Endodermal cell (in vitro differentiated cells): ENCODE results near the gene ACBD3. TPM values are rescaled to one million over a fixed set of nuclear protein-coding genes. Genes with fewer than 3 reads are reported as not detected.
"Not testable (repeated sequence)": the region's sequence is repeated elsewhere in the genome, so short reads cannot be mapped to it uniquely, and the experiment has no call there.

Source experiments
- DNase-seq: peaks from one replicate; pipeline ENCODE4 v3.0.0-alpha.2; 2017
- H3K27ac ChIP-seq: 2 replicates; pipeline ENCODE4 v1.5.1; 2013; ENCODE audit warnings: mild to moderate bottlenecking, low read depth, low read length, moderate library complexity
- H3K27me3 ChIP-seq: 2 replicates; pipeline ENCODE4 v1.6.1; 2013; ENCODE audit warnings: mild to moderate bottlenecking, low read length, moderate library complexity; ENCODE audit not compliant: insufficient read depth, control insufficient read depth, poor library complexity, severe bottlenecking
- H3K36me3 ChIP-seq: 2 replicates; pipeline ENCODE4 v1.7.0; 2013; ENCODE audit warnings: mild to moderate bottlenecking, low read length, moderate library complexity; ENCODE audit not compliant: control insufficient read depth, insufficient read depth
- H3K4me1 ChIP-seq: one replicate; pipeline ENCODE4 v1.7.0; 2013; ENCODE audit warnings: low read length; ENCODE audit not compliant: control insufficient read depth, insufficient read depth
- H3K4me3 ChIP-seq: 2 replicates; pipeline ENCODE4 v1.5.1; 2013; ENCODE audit warnings: mild to moderate bottlenecking, low read length, moderate library complexity
- H3K9ac ChIP-seq: 2 replicates; pipeline ENCODE4 v1.6.1; 2013; ENCODE audit warnings: mild to moderate bottlenecking, low read length, moderate library complexity; ENCODE audit not compliant: poor library complexity, severe bottlenecking; ENCODE audit errors: extremely low read depth
- H3K9me3 ChIP-seq: 2 replicates; pipeline ENCODE4 v1.6.1; 2013; ENCODE audit warnings: mild to moderate bottlenecking, low read length, moderate library complexity; ENCODE audit not compliant: control insufficient read depth
- H3K27ac Mint-ChIP-seq: 2 replicates; pipeline ENCODE4 v1.8.0; 2020; ENCODE audit warnings: mixed read lengths
- H3K27me3 Mint-ChIP-seq: 2 replicates; pipeline ENCODE4 v1.8.0; 2021; ENCODE audit warnings: mild to moderate bottlenecking, mixed read lengths; ENCODE audit not compliant: insufficient read depth
- H3K36me3 Mint-ChIP-seq: 2 replicates; pipeline ENCODE4 v1.8.0; 2020; ENCODE audit warnings: low read depth, mixed read lengths
- H3K4me1 Mint-ChIP-seq: 2 replicates; pipeline ENCODE4 v1.8.0; 2020; ENCODE audit warnings: mixed read lengths
- H3K4me3 Mint-ChIP-seq: 2 replicates; pipeline ENCODE4 v1.8.0; 2020; ENCODE audit warnings: mild to moderate bottlenecking, moderate library complexity, mixed read lengths
- H3K9me3 Mint-ChIP-seq: 2 replicates; pipeline ENCODE4 v1.8.0; 2020; ENCODE audit warnings: mild to moderate bottlenecking, mixed read lengths
- WGBS, 2 experiments: methylation state at CpG; one replicate each; pipeline versions ENCODE4 v1.1.5 to v1.1.7; 2013; ENCODE audit warnings: missing lambda C conversion rate in 2 of 2, mixed read lengths in 1 of 2; ENCODE audit not compliant: insufficient coverage in 1 of 2, insufficient read length in 1 of 2; 5-methylcytosine and 5-hydroxymethylcytosine counted together
- total RNA-seq, 2 donors: library from RNA; stranded (reverse); fragmentation: NEBNext Ultra II Directional in 1 of 2; extraction: Animal tissue kit (Norgen Biotek cat#: 25700) in 1 of 2; gene quantifications; 2 replicates in 1 of 2; 3 replicates in 1 of 2; pipeline ENCODE4 v1.2.1, GENCODE V29; 2021
- TF ChIP-seq, protein P1 (sequence below): fragments of 200-600 bp; sonication (generic); conservative IDR thresholded peaks from 2 replicates; pipeline ENCODE4 v1.5.0; 2021; ENCODE audit warnings: antibody characterized with exemption, mild to moderate bottlenecking

The ACBD3 gene
- total RNA-seq, 2 donors from 2014 or later, result 34.8 to 48.0 TPM

DNA sequence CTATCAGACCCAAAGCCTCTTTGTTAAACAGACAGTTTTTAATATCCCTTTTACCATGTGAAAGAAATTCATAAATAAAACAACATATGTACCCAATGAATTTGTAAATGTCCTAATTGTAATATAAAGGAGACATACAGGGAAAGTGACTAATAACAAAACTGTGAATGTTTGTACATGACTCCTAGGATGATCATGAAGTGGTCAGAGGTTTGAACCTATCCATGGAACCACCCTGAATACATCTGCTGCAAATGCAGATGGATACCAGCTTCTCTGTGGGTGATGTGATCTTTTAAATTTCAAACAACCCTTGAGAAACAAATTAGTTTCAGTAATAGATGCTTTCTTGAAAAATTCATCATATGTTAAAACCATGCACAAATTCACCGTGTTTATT lies 16.7 kb upstream of the ACBD3 start:
- no peaks in the 10 kb centered on the region for H3K9me3 ChIP-seq
- H3K36me3 Mint-ChIP-seq, result no peaks in the 10 kb centered on the region
- peaks cover 21% of the 10 kb centered on the region for H3K4me1 Mint-ChIP-seq
- H3K9me3 Mint-ChIP-seq, result no peaks in the 10 kb centered on the region
- H3K4me3 ChIP-seq, result no peak overlapping the region
- whole genome bisulfite sequencing, 2 experiments, result 83 to 100% methylated on average over 1 of the region's 1 CpG
- H3K27ac Mint-ChIP-seq, result no peak overlapping the region
- no peaks in the 10 kb centered on the region for H3K27me3 ChIP-seq
- H3K27me3 Mint-ChIP-seq, result no peaks in the 10 kb centered on the region
- no peak overlapping the region for H3K27ac ChIP-seq
- DNase-seq, result no peak
- H3K36me3 ChIP-seq, result no peaks in the 10 kb centered on the region
- no peaks in the 10 kb centered on the region for H3K4me1 ChIP-seq
- H3K9ac ChIP-seq, result no peak overlapping the region
- TF ChIP-seq, protein P1, sequence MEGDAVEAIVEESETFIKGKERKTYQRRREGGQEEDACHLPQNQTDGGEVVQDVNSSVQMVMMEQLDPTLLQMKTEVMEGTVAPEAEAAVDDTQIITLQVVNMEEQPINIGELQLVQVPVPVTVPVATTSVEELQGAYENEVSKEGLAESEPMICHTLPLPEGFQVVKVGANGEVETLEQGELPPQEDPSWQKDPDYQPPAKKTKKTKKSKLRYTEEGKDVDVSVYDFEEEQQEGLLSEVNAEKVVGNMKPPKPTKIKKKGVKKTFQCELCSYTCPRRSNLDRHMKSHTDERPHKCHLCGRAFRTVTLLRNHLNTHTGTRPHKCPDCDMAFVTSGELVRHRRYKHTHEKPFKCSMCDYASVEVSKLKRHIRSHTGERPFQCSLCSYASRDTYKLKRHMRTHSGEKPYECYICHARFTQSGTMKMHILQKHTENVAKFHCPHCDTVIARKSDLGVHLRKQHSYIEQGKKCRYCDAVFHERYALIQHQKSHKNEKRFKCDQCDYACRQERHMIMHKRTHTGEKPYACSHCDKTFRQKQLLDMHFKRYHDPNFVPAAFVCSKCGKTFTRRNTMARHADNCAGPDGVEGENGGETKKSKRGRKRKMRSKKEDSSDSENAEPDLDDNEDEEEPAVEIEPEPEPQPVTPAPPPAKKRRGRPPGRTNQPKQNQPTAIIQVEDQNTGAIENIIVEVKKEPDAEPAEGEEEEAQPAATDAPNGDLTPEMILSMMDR, result no peak
- no peak overlapping the region for H3K4me3 Mint-ChIP-seq

DNA sequence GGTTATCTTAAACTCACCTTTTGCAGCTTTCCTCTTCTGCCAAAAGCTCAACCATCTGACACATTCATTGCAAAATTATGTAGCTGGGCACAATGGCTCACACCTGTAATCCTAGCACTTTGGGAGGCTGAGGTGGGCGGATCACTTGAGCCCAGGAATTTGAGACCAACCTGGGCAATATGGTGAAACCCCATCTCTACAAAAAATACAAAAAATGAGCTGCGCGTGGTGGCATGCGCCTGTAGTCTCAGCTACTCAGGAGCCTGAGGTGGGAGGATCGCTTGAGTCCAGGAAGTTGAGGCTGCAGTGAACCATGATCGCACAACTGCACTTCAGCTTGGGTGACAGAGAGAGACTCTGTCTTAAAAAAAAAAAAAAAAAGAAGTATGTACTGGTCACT lies 16.1 kb upstream of the ACBD3 start:
- DNase-seq, H3K4me1 ChIP-seq, H3K36me3 Mint-ChIP-seq, H3K27ac ChIP-seq, H3K9me3 Mint-ChIP-seq, H3K27ac Mint-ChIP-seq, H3K9me3 ChIP-seq, H3K27me3 Mint-ChIP-seq, H3K4me3 Mint-ChIP-seq, H3K36me3 ChIP-seq, H3K4me3 ChIP-seq, H3K27me3 ChIP-seq, H3K9ac ChIP-seq: not testable (repeated sequence)
- 90 to 93% methylated on average over 5 to 6 of the region's 6 CpGs for WGBS, 2 experiments
- peaks cover 17% of the 10 kb centered on the region for H3K4me1 Mint-ChIP-seq

DNA sequence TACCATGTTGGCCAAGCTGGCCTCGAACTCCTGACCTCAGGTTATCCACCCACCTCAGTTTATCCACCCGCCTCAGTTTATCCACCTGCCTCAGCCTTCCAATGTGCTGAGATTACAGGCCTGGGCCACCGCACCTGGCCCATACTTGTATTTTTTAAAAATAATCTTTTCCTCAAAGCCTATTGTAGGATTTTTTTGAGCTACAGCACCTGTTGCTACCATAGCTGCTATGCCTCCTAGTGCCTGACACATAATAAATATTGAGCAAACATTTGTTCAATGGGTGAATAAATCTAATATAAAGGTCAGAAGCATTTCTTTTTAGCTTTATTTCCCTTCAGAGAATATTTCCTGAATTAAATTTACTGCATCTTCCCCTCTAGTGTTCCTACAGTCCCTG lies 15.7 kb upstream of the ACBD3 start:
- Mint-ChIP-seq H3K36me3 (no peaks in the 10 kb centered on the region), H3K4me1 (peaks cover 17% of the 10 kb centered on the region), H3K27ac (no peak overlapping the region), H3K27me3 (no peaks in the 10 kb centered on the region), H3K4me3 (no peak overlapping the region), H3K9me3 (no peaks in the 10 kb centered on the region)
- DNase-seq, result no peak
- H3K27ac ChIP-seq, result no peak overlapping the region
- no peaks in the 10 kb centered on the region for H3K36me3 ChIP-seq
- H3K9ac ChIP-seq, result no peak overlapping the region
- H3K4me1 ChIP-seq, result no peaks in the 10 kb centered on the region
- 94% methylated on average over 3 of the region's 3 CpGs; no CpG with 5 or more reads in 1 of the 2 experiments for WGBS, 2 experiments
- H3K27me3 ChIP-seq, result no peaks in the 10 kb centered on the region
- H3K4me3 ChIP-seq, result no peak overlapping the region
- TF ChIP-seq, protein P1, result no peak
- H3K9me3 ChIP-seq, result no peaks in the 10 kb centered on the region

DNA sequence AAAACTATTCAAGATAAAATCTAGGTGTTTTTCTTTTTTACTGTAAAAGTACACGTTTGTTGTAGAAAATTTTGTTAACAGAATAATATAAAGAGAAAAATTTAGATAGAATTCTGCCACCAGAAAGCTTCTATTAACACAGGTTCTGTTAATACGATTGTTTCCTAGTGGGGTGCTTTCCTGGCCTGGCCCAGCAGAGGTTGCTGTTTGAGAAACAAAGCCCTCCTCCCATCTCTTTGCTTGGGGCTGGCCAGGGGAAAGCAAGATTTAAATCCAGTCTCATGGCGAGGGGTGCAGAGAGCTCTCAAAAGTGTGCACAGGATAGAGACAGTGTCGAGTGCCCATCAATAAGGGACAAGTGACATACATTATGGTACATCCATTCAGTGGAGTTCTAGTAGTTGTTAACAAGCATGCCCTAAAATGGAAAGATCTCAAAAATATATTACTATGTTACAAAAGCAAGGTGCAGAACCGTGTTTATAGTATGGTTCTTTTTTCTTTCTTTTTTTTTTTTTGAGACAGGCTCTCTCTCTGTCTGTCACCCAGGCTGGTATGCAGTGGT lies 14.6 kb upstream of the ACBD3 start:
- H3K9me3 Mint-ChIP-seq, result no peaks in the 10 kb centered on the region
- no peaks in the 10 kb centered on the region for H3K27me3 Mint-ChIP-seq
- Histone ChIP-seq H3K4me1 (no peaks in the 10 kb centered on the region), H3K4me3 (no peak overlapping the region), H3K27me3 (no peaks in the 10 kb centered on the region), H3K36me3 (no peaks in the 10 kb centered on the region), H3K27ac (no peak overlapping the region), H3K9ac (no peak overlapping the region), H3K9me3 (no peaks in the 10 kb centered on the region)
- 59 to 73% methylated on average over 3 to 5 of the region's 5 CpGs for WGBS, 2 experiments
- no peak overlapping the region for H3K4me3 Mint-ChIP-seq
- peak; percentile 83 for DNase-seq
- H3K27ac Mint-ChIP-seq, result no peak overlapping the region
- peaks cover 17% of the 10 kb centered on the region for H3K4me1 Mint-ChIP-seq
- TF ChIP-seq, protein P1, result peak; percentile 79
- no peaks in the 10 kb centered on the region for H3K36me3 Mint-ChIP-seq
